Measurements from ENCODE around the gene PARD6G.
"Not testable (repeated sequence)": the region's sequence is repeated elsewhere in the genome, so short reads cannot be mapped to it uniquely, and the experiment has no call there.

PARD6G gene

DNA sequence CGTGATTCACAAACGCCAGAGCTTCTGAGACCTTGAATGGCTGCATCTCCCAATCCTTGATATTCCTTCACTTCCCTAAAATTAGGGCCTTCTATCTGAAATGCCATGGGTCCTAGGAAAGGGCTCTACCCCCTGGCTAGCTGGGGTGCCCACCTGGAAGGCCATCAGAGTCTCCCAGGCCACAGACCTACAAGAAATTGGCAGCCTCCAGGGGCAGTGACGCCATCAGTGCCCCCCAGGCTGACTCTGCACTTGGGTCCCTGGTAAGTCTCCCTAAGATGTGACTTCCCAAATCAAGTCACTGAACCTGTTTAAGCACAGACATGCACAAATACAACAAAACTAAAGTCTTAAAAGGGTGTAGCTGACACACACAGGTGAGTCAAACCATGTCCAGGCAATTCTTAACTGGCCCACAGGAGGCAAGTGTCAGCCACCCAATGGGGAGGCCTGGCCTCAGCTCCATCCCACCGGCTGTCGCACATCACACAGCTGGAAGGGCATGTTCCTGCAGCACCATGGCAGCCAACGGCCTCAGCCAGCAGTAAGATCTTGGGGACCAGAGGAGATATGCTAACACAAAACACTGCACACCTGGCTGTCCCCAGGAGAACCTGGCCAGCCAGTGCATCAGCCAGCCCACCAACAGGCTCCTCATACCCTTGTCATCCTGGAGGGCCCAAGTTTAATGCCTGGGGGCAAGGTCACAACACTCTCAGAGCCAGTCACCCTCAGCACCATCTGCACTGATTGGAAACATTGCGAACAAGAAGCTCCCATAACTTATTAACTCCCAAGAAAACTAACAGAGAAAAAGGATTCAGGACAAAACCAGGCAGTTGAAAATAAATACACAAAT, 5.2 kb downstream of the PARD6G start:
- DNase-seq: no peak

DNA sequence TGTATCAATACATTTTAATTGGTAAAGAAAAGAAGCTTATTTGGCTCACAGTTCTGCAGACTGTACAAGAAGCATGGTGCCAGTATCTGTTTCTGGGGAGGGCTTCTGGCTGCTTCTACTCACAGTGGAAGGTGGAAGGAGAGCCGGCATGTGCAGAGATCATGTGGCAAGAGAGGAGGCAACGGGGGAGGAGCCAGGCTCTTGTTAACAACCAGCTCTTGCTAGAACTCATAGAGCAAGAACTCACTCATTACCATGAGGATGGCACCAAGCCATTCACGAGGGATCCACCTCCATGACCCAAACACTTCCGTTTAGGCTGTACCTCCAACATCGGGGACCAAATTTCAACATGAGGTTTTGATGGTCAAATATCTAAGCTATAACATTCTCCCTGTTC, 7.5 kb downstream of the PARD6G start:
- DNase-seq: no peak

DNA sequence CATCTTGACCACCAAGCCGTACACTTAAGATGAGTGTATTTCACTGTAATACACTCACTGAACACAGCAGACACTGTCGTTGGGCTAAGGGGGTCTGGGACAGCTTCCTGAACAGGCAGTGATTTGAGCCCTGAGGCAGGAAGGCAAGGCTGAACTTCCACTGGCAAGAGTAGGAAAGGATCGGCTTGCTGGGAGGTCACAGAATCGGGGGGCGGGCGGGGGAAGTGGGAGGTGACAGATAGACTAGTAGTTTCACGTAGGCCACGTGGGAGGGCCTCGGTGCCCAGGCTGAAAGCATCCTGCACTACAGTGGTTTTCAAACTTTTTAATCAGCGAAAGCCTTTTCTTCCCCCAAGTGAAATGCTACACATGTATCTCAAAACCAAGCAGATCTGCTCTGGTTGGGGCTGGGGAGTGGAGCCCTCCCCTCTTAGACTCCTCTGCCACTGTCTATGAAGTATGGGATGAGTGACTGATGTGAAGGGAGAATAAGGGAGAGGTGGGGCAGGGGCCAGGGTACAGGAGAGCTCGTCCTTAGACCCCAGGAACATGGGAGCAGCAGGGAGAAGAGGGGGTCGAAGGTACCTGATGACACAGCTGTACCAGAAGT, 8.6 kb downstream of the PARD6G start:
- no peak for DNase-seq

DNA sequence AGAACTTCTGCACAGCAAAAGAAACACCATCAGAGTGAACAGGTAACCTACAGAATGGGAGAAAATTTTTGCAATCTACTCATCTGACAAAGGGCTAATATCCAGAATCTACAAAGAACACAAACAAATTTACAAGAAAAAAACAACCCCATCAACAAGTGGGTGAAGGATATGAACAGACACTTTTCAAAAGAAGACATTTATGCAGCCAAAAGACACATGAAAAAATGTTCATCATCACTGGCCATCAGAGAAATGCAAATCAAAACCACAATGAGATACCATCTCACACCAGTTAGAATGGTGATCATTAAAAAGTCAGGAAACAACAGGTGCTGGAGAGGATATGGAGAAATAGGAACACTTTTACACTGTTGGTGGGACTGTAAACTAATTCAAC, 9.8 kb downstream of the PARD6G start:
- not testable (repeated sequence) for DNase-seq

DNA sequence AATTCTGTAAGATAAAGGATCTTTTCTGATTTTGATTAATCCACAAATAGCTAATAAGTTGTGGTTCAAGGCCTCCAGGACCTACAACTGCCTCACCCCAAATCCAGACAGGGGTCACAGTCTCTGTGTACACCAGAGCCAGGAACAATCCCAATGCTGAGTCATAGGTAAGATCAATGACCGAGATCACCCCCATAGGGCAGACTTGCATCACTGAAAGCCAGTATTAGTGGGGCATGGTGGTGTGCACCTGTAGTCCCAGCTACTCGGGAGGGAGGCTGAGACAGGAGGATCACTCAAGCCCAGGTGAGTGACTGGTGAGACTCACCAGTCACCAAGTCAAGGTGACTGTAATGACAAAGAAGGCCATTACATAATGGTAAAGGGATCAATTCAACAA, 12.9 kb downstream of the PARD6G start:
- DNase-seq: no peak

DNA sequence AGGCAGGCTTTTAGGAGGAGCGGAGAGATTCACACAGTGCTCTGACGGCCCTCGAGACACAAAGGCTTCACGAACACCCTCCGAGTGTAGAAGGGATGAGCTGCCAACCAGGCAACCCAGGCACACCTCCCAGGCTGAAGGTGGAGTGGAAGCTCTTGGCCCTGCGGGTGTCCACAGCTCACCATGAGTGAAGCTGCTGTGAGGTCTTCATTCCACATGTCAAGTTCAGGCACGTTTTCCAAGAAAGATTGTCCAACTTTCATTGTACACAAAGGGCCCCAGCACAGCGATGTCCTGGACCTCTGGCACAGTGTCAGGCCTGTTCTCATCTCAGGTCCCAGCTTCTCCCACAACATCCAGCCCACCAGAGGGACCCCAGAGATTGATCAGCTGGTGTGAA, 13.4 kb downstream of the PARD6G start:
- DNase-seq: no peak

DNA sequence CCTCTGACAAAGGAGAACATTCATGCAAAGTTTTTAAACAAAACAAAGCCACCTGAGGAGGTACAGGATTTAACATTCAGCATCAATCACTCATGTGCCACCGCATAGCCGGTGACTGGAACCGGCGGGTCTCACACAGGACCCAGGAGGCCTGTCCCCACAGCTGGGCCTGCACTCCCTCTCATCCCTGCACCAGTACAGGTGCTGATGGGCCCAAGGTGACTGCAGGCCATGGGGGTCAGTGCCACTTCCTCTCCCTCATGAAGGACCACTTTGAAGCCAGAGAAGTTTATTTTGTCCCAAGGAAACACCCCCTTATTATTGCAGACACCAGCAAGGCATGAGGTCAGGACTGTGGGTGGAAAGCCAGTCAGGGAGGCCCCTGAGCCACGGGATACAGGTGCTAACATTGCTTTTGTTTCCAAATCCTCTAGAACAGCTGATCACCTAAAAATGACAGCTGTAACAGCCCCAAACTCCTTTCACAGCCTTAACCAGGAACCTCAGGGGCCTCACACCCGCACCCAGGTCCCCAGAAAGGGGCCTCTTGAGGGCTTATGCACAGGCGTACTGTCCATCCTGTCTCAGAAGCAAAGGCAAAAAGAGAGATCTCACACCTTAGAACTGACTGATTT, 14.0 kb downstream of the PARD6G start:
- no peak for DNase-seq

DNA sequence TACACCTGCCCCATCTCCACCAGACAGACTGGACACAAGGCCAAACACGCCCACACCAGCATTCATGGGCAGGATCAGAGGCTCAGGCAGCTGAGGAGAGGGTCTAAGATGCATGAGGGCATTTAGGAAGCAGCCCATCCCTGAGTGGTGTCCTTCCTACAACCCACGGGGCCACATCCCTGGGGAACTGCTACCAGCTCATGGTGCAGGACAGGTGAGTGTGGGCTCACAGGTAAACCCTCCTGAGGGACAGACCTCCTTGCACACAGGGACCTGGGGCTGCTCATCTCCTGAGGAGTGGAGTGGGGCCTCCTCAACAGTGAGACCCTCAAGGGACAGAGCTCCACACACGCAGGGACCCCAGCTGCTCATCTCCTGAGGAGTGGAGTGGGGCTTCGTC, 14.6 kb downstream of the PARD6G start:
- no peak for DNase-seq

DNA sequence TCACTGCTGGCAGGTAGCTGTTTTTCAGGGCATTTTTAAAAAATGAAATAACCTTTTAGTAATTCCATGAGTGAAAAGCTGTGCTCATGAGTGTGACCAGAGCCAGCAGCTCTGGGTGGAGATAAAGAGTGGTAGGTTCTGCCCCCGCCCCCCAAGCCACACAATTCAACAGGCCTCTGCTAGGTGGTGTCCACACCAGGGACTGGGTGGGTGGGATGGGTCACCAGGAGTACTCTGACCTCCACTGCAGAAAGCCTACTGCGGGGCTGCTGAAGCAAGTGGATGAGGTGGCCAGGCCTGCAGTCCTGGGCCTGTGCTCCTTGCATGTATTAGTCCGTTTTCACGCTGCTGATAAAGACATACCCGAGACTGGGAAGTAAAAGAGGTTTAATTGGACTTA, 15.3 kb downstream of the PARD6G start:
- DNase-seq: no peak

DNA sequence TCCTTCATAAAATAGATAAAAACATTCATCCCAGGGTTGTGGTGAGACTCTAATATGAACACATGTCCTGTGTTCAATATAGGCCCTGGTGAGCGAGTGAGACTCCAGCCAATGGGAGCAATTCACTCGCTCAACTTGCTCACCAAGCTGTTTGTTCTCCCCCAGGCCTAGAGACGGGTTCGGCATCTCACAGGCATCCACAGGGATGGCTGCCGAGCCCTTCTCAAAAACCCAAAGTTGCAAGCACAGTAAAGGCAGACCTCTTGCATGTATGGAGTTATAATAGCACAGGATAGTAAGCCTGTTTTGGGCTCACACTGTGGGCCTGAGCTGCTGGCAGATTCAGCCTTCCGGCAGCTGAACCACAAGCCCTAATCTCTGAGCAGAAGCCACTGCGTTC, 15.7 kb downstream of the PARD6G start:
- no peak for DNase-seq

DNA sequence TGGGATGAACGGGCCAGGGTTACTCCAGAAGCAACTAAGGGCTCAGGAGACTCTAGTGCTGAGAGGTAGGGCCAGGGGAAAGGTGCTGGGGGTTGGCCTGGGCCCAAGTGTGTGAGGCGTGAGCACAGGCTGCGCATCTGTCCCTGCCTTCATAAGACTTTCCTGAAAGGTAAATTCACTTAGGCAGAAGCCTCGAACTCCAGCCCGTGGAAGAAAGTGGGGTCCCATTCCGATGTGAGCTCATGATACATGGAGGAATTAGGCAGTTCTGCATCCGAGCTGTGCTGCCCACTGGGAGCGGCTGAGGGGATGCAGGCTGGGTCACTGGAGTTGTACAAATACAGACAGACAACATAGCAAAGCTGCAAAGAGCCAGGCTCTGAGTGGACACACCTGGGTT, 16.2 kb downstream of the PARD6G start:
- DNase-seq: no peak

DNA sequence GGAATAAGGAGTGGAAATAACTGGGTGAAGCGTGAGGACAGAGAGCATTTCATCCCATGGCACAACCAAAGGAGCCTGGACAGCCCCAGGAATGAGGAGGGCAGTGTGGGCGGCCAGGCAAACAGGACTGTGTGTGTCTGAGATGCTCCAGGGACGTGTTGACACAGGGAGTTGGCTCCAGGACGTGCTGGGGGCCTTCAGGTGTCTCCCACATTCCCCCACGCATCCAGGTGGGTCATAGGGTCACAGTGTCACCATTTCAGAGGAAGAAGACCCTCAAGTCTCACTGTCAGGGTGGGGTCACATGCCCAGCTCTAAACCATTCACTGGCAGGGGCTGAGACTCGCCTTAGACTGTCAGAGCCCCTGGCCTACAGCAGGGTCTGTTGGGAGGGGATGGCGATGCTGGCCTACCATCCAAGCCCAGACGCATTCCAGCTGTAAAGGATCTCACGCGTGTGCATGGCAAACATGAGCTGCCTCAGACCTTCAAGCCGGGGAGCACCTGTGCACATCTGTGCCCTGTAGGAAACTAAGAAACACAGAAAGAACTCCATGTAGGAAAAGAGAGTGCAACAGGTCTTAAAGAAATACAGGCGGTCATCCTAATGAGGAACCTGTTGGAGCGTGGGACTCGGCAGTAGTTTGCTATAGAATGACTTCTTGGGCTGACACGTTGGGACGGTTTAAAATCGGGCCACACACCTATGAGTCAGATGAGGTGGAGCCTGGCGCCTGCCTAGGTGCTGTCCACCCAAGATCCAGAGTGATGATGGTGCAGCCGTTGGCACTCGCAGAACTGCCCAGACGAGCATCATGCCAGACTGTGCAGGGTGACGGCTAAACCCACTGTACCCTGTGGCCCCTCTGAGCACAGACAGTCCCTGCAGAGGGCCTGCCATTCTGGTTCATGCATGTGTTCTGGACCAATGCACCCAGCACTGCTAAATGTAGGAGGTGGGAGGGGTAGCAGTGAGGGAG, 17.3 kb downstream of the PARD6G start:
- no peak for DNase-seq

DNA sequence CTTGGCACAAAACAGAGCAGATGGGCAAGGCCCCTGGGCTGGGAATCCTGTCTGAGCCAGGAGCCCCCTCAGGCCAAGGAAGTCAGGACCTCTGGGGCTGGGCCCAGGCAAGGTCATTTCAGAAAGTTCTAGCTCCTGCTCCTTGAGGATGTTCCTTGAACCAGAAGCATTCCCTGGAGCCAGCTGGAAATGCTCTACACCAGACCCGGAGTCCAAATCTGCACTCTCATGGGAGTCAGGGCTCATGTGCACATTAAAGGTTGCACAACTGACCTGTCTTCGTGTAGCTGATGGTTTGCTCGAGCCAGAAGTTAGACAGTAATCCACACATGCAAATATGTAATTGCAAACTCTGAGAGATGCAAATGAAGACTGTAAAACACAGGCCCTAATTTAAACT, 18.0 kb downstream of the PARD6G start:
- DNase-seq: no peak

DNA sequence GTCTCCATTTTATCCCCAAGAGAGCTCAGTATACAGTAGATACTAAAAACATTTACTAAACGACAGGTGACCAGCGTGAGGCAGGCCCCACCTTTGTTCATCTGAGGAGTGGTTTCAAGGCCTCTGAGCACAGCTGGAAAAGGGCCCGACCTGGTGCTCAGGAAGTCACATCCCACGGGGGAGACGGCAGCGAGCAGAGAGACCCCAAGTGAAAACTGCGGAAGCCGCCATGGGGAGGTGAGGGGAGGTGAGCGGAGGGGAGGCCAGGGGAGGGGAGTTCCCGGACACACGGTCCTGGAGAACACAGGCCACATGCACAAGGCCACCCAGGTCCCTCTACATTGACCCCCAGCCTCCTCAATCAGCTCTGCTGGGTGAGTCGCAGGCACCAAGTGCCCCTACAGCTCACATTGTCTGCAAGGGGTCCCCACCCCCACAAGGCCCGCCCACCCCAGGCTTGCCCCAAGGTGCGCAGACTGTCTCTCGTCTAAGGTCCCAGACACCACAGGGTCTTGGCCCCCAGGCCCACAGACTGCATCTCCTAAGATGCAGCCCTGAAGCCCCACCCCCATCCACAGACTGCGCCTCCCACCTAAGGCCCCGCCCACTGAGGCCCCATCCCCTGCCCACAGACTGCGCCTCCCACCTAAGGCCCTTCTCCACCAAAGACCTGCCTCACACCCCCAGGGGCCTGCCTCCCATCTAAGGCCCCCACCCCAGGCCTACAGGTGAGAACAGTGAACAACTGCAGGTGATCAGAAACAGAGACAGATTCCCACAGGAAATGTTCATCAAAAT, 19.1 kb downstream of the PARD6G start:
- no peak for DNase-seq

DNA sequence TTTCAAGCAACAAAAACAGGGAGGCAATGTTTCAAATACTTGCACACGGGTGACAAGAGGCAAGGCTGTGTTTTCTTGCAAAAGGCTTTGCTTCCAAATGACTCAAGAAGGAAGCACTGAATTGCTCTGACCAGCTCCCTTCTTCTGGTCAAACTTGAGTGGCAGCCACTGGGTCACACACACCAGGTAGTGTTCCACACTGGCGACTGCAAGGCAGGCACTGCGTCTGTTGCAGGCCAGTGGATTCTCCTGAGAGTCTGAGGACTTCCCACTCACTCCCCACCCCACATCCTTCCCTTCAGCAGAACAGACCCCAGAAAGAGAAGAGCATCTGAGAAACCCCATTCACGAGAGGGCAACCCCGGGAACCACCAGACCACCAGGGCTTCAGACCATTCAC, 19.8 kb downstream of the PARD6G start:
- DNase-seq: no peak

DNA sequence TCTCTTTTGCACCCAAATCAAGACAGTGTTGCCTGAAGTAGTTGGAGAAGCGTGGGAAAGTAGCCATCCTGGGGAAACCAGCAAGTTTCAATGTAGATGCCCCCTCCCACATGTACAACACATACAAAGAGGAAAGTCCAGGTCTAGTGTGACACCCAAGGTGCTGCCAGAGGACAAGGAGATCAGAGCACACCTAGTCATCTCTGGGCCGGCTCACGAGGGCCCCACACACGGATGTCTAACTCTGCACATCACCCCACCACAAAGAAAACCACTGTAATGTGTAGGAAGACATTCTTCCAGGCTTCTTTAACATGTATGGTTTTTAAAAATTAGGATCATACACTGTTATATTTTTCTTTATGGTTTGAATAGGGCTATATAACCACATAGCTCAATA, 21.6 kb downstream of the PARD6G start:
- no peak for DNase-seq

DNA sequence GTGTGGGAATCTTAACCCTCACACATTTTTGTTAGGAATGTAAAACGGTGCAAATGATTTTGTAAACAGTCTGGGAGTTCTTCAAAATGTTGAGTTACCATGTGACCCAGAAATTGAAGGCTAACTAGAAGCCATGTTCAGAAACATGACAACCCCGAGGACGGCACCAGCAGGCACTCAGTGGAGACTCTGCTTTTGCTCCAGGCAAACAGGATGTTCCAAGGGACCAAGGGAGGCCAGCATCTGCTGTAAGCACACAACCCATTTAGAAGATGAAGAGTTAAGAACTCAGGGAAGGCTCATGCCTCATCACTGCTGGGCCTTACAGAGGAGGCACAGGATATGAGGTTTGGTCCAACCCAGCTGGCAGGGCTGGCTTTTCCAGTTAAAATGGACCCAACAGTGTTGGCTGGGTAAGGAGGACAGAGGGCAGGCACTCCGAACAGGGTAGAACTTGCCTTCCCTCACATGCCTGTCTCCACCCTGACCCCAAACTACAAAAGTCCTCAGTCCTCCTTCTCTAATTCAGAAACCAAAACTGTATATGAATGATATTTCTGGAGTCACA, 23.6 kb downstream of the PARD6G start:
- no peak for DNase-seq

DNA sequence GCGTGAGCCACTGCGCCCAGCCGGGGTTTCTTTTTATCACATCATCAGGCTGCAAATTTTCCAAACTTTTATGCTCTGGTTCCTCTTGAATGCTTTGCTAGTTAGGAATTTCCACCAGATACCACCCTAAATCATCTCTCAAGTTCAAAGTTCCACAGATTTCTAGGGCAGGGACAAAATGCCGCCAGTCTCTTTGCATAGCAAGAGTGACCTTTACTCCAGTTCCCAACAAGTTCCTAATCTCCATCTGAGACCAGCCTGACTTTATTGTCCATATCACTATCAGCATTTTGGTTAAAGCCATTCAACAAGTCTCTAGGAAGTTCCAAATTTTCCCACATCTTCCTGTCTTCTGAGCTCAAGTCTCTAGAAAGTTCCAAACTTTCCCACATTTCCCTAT, 27.8 kb downstream of the PARD6G start:
- not testable (repeated sequence) for DNase-seq

DNA sequence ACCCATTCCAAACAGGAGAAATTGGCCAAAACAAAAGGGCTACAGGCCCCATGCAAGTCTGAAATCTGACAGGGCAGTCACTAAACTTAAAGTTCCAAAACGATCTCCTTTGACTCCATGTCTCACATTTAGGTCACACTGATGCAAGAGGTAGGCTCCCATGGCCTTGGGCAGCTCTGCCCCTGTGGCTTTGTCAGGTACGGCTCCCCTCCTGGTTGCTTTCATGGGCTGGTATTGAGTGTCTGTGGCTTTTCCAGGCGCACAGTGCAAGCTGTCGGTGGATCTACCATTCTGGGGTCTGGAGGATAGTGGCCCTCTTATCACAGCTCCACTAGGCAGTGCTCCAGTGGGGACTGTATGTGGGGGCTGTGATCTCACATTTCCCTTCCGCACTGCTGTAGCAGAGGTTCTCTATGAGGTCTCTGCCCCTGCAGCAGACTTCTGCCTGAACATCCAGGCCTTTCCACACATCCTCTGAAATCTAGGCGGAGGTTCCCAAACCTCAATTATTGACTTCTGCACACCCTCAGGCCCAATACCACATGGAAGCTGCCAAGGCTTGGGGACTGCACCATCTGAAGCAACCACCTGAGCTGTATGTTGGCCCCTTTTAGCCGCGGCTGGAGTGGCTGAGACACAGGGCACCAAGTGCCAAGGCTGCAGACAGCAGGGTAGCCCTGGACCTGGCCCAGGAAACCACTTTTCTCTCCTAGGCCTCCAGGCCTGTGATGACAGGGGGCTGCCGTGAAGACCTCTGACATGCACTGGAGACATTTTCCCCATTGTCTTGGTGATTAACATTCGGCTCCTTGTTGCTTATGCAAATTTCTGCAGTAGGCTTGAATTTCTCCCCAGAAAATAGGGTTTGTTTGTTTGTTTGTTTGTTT, 28.7 kb downstream of the PARD6G start:
- no peak for DNase-seq

DNA sequence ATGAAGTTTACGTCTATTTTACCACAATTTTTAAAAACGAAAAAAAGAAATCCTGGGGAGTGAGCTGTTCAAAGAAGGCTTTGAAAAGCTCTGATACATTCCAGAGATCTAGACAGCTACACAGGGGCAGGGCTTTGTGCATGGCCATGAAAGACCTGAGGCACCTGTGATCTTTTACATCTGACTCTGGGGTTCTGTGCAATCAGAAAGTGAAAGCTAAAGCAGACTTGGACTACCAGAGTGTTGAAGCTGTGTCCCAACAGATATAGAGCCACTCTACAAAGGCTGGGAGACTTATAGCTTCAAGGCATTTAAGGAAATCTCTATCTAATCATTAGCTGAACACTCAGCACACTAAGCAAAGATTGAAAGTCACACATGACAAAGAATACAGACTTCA, 34.1 kb downstream of the PARD6G start:
- no peak for DNase-seq
